ENCODE measurements around the gene MS4A18. TPM values are rescaled to one million over a fixed set of nuclear protein-coding genes. Genes with fewer than 3 reads are reported as not detected.

Gene MS4A18
- total RNA-seq, 1 experiment from 2014 or later = not detected

GRCh38 chr11:60691661-60692060, 32.9 kb upstream of the MS4A18 start:
- no peak for ATAC-seq
- BruUV-seq (replicated peaks) = no TSS peak

More at GRCh38 chr11:60691661-60692060, 32.9 kb upstream of the MS4A18 start:
- H3K9ac ChIP-seq (ENCODE audit: low read length) = no peak overlapping the region
- no peaks in the 10 kb centered on the region for H4K20me1 ChIP-seq (ENCODE audit: insufficient read depth)
- no peaks in the 10 kb centered on the region for H3K4me1 ChIP-seq (ENCODE audit: control insufficient read depth in 1 of 2, insufficient read depth in 2 of 2, low read length in 2 of 2)
- TF ChIP-seq POLR2A (IDR thresholded peaks at IDR 0.05; ENCODE audit: borderline replicate concordance, extremely low read depth, insufficient read depth, insufficient read length) (no peak), CTCF (IDR thresholded peaks at IDR 0.05 in 2 of 3, conservative IDR thresholded peaks at IDR 0.05 in 1 of 3; ENCODE audit: borderline replicate concordance in 1 of 3, insufficient read depth in 1 of 3, low read depth in 2 of 3, low read length in 2 of 3) (no peak), SP1 (IDR thresholded peaks at IDR 0.05; ENCODE audit: low read depth) (no peak), TCF7L2 (IDR thresholded peaks at IDR 0.05; ENCODE audit: borderline replicate concordance, extremely low read depth, insufficient read depth, insufficient read length) (no peak), EZH2phosphoT487 (IDR thresholded peaks at IDR 0.05; ENCODE audit: borderline replicate concordance) (no peak), REST (IDR thresholded peaks at IDR 0.05; ENCODE audit: low read depth) (no peak), CBX3 (IDR thresholded peaks at IDR 0.05; ENCODE audit: low read depth) (no peak), MAX (IDR thresholded peaks at IDR 0.05) (no peak), POLR2AphosphoS5 (IDR thresholded peaks at IDR 0.05; ENCODE audit: low read depth, low read length) (no peak), JUND (IDR thresholded peaks at IDR 0.05) (no peak), YY1 (IDR thresholded peaks at IDR 0.05; ENCODE audit: extremely low read depth, insufficient replicate concordance, low read depth, low read length) (no peak), RAD21 (IDR thresholded peaks at IDR 0.05; ENCODE audit: low read depth) (no peak)
- no peaks in the 10 kb centered on the region for H3K79me2 ChIP-seq (ENCODE audit: insufficient read depth, low read length)
- ChIA-PET CTCF (no interaction called here), RAD21 (ENCODE audit: low non-redundant PET in 1 of 2, low total read pairs in 2 of 2, uncharacterized antibody in 2 of 2, unreplicated experiment in 2 of 2) (no interaction called here), POLR2A (no interaction called here)
- no peaks in the 10 kb centered on the region for H3K9me3 ChIP-seq (ENCODE audit: control insufficient read depth in 1 of 2, insufficient read depth in 1 of 2, low read depth in 1 of 2, low read length in 2 of 2)
- H3K4me2 ChIP-seq (ENCODE audit: low read length) = no peak overlapping the region
- intact Hi-C loops (cut with micrococcal nuclease) = no loop called here
- H3K4me3 ChIP-seq (replicated peaks in 1 of 2; ENCODE audit: low read depth in 1 of 2, low read length in 2 of 2) = no peak overlapping the region
- no peak overlapping the region for H3K27ac ChIP-seq (ENCODE audit: low read depth, low read length)
- no peak for DNase-seq (ENCODE audit: low read depth, low spot score)
- no peaks in the 10 kb centered on the region for H3K9me2 ChIP-seq (ENCODE audit: insufficient read depth)
- no peaks in the 10 kb centered on the region for H3K27me3 ChIP-seq (ENCODE audit: insufficient read depth, low read length)
- no peak overlapping the region for H2AFZ ChIP-seq (ENCODE audit: low read depth, low read length, poor library complexity, severe bottlenecking)
- H3K36me3 ChIP-seq (ENCODE audit: control insufficient read depth in 1 of 2, insufficient read depth in 2 of 2, low read length in 2 of 2) = no peaks in the 10 kb centered on the region

Data from HCT116 (cell line).